PC-9 (cell line): ENCODE data around the gene VPS11.

Source experiments
- CTCF ChIP-seq: fragments of 200-600 bp; sonication (generic); conservative IDR thresholded peaks from 2 replicates; pipeline ENCODE4 v1.6.1; 2017; ENCODE audit warnings: mixed run types, antibody characterized with exemption, mild to moderate bottlenecking, moderate library complexity
- EZH2 ChIP-seq: fragments of 200-600 bp; sonication (generic); IDR thresholded peaks from 2 replicates; pipeline ENCODE4 v1.8.0; 2017; ENCODE audit warnings: antibody characterized with exemption, low read depth

- TF ChIP-seq CTCF (peak; percentile 41; the same call in 1 of the 2 replicates), EZH2 (no peak)
These were observed 10.4 kb upstream of the VPS11 start, which contains the start of gene HYOU1 for GRCh38 chr11:119057000-119057769.
